ENCODE data around the gene TRIO. TPM values are rescaled to one million over a fixed set of nuclear protein-coding genes. Genes with fewer than 3 reads are reported as not detected.

The TRIO gene
- polyA plus RNA-seq, 3 donors: 1.7 to 45.8 (median 2.1) TPM

DNA sequence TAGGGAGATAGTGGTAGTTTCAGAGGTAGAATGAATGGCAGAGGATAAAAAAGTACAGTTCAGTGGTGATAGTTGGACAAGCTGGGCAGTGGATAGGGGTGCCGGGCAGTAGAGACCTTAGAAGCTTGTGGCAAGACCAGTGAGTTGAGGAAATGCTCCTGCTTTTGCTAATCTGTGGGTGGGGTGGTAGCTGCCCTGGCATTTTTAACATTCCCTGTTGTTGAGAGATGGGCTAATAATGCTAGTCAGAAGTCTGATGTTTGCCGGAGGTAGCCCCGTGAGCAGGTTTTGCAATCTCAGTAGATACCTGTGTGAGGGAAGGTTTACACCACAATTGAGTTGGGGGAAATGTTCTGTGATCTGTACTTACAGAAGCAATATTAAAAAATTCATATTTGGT, 91.1 kb downstream of the TRIO start:
- Histone ChIP-seq H3K9me3 (replicated peaks in 1 of 2; ENCODE audit: control insufficient read depth in 1 of 2, insufficient read depth in 1 of 2, low read length in 2 of 2) (no peaks in the 10 kb centered on the region), H3K36me3 (replicated peaks in 1 of 2; ENCODE audit: control insufficient read depth in 1 of 2, insufficient read depth in 2 of 2, low read length in 2 of 2) (no peaks in the 10 kb centered on the region), H3K4me3 (replicated peaks in 1 of 3; ENCODE audit: low read depth in 2 of 3, low read length in 3 of 3) (no peak overlapping the region), H3K27ac (ENCODE audit: low read depth in 1 of 2, low read length in 2 of 2) (no peak overlapping the region), H4K20me1 (ENCODE audit: insufficient read depth, low read length) (peaks cover 90% of the 10 kb centered on the region), H3K9ac (ENCODE audit: insufficient read depth, low read length, poor library complexity, severe bottlenecking) (no peak overlapping the region), H3K4me2 (replicated peaks; ENCODE audit: extremely low read depth, low read length, poor library complexity, severe bottlenecking) (no peak overlapping the region), H3K27me3 (ENCODE audit: control insufficient read depth in 2 of 2, insufficient read depth in 2 of 2, low read length in 2 of 2) (no peaks in the 10 kb centered on the region), H2AFZ (ENCODE audit: insufficient read depth, low read depth, low read length, poor library complexity, severe bottlenecking) (no peak overlapping the region), H3K4me1 (ENCODE audit: control insufficient read depth in 1 of 2, insufficient read depth in 2 of 2, low read length in 2 of 2) (no peaks in the 10 kb centered on the region), H3K79me2 (ENCODE audit: insufficient read depth, low read length) (peaks cover 93% of the 10 kb centered on the region)
- intact Hi-C loops (cut with micrococcal nuclease): no loop called here
- no peaks in the 10 kb centered on the region for H3K36me3 Mint-ChIP-seq
- peaks cover 2% of the 10 kb centered on the region for H3K4me1 Mint-ChIP-seq
- no peak overlapping the region for H3K4me3 Mint-ChIP-seq
- no peak for TF ChIP-seq CTCF (IDR thresholded peaks at IDR 0.05)
- peaks cover 0 to 3% (median 0%) of the 10 kb centered on the region in 3 donors for H3K27me3 Mint-ChIP-seq (ENCODE audit: low read depth in 3 of 3)
- WGBS (ENCODE audit: insufficient coverage): 88% methylated on average over 1 of the region's 3 CpGs
- H3K27ac Mint-ChIP-seq: no peak overlapping the region
- H3K9me3 Mint-ChIP-seq: no peaks in the 10 kb centered on the region
- DNase-seq: no peak

DNA sequence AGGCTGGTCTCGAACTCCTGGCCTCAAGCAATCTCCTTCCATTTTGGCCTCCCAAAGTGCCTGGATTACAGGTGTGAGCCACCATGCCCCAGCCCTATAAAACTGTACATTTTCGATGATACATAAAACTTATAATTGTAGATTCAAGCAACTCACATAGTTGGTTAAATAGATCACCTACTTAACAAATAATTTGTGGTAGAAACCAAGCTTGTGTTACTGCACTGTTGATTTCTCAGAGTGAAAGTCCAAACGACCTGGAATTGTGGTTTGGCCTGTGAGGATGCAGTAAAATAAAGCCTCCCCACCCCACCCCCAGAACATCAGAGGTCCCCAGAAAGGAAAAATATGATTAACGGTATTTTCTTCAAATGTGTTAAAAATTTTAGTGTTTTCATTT, 92.7 kb downstream of the TRIO start:
- Histone ChIP-seq H3K27ac (ENCODE audit: low read depth in 1 of 2, low read length in 2 of 2) (no peak overlapping the region), H3K4me3 (replicated peaks in 1 of 3; ENCODE audit: low read depth in 2 of 3, low read length in 3 of 3) (no peak overlapping the region), H4K20me1 (ENCODE audit: insufficient read depth, low read length) (peaks cover 89% of the 10 kb centered on the region), H3K4me2 (replicated peaks; ENCODE audit: extremely low read depth, low read length, poor library complexity, severe bottlenecking) (no peak overlapping the region), H3K9me3 (replicated peaks in 1 of 2; ENCODE audit: control insufficient read depth in 1 of 2, insufficient read depth in 1 of 2, low read length in 2 of 2) (no peaks in the 10 kb centered on the region), H3K36me3 (replicated peaks in 1 of 2; ENCODE audit: control insufficient read depth in 1 of 2, insufficient read depth in 2 of 2, low read length in 2 of 2) (no peaks in the 10 kb centered on the region), H3K27me3 (ENCODE audit: control insufficient read depth in 2 of 2, insufficient read depth in 2 of 2, low read length in 2 of 2) (no peaks in the 10 kb centered on the region), H3K79me2 (ENCODE audit: insufficient read depth, low read length) (peaks cover 82% of the 10 kb centered on the region), H3K4me1 (ENCODE audit: control insufficient read depth in 1 of 2, insufficient read depth in 2 of 2, low read length in 2 of 2) (no peaks in the 10 kb centered on the region), H3K9ac (ENCODE audit: insufficient read depth, low read length, poor library complexity, severe bottlenecking) (no peak overlapping the region), H2AFZ (ENCODE audit: insufficient read depth, low read depth, low read length, poor library complexity, severe bottlenecking) (no peak overlapping the region)
- Mint-ChIP-seq H3K4me3 (no peak overlapping the region), H3K27ac (peak overlapping the region in 1 of 7 donors; percentile 15), H3K36me3 (no peaks in the 10 kb centered on the region), H3K4me1 (peaks cover 4% of the 10 kb centered on the region), H3K27me3 (ENCODE audit: low read depth in 3 of 3) (peaks cover 0 to 3% (median 0%) of the 10 kb centered on the region in 3 donors), H3K9me3 (no peaks in the 10 kb centered on the region)
- DNase-seq: no peak
- no CpG with 5 or more reads among the region's 4 CpGs for WGBS (ENCODE audit: insufficient coverage)
- intact Hi-C loops (cut with micrococcal nuclease): no loop called here
- no peak for TF ChIP-seq CTCF (IDR thresholded peaks at IDR 0.05)

Data from CD14-positive monocyte (primary cell).